ENCODE results near the gene CNGA1.
A peak's percentile ranks its signal among the peaks of the same experiment; 100 is the strongest.
"Not testable (repeated sequence)": the region's sequence is repeated elsewhere in the genome, so short reads cannot be mapped to it uniquely, and the experiment has no call there.

Gene CNGA1

DNA sequence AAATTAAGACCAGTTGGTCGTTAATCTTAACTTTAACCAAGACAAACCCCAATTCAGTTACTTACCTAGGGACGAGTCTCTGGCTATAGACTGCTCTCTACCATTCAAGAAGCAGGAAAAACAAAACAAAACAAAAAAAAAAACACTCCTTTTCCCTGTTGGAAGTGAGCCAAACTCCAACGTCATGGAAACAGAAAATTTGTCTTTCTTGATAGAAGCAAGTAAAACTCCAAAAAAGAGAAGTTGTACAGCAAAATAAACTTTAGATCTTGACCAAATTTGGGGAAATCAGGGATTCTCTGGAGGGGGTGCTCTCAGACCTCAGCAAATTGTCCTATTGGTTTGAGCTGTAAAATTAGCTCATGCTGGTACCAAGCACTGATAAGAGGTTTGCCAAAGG, 3.7 kb downstream of the CNGA1 start:
- peaks cover 13% of the 10 kb centered on the region; the same call in 1 of the 2 replicates for H3K4me1 ChIP-seq (ENCODE audit: control insufficient read depth, insufficient read depth, low read length)
- H3K27me3 ChIP-seq (ENCODE audit: control insufficient read depth, insufficient read depth, low read length): peaks cover 11% of the 10 kb centered on the region
- peaks cover 19% of the 10 kb centered on the region for H3K9me3 ChIP-seq (ENCODE audit: control insufficient read depth, insufficient read depth, low read depth, low read length)
- H3K27ac ChIP-seq (ENCODE audit: low read depth, low read length): peak overlapping the region; percentile 84
- H3K36me3 ChIP-seq (ENCODE audit: control insufficient read depth, insufficient read depth, low read length): peaks cover 6% of the 10 kb centered on the region; the same call in 1 of the 2 replicates
- no peak overlapping the region for H3K9ac ChIP-seq (ENCODE audit: low read length)
- no peak overlapping the region for H3K4me3 ChIP-seq (ENCODE audit: low read depth, low read length)

DNA sequence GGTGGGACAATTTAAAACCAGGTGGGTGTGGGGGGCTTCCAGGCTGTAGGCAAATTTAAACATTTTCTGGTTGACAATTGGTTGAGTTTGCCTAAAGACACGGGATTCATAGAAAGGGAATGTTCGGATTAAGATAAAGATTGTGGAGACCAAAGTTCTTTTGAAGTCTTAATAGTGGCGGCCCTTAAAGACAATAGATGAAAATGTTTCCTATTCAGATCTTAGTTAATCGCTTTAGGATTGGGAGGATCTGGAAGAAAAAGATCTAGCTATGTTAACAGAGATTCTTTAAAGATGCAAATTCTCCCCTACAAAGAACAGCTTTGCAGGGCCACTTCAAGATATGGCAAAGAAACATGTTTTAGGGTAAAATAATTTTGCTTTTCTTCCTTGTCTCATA, 4.8 kb downstream of the CNGA1 start:
- Histone ChIP-seq H3K9me3 (ENCODE audit: control insufficient read depth, insufficient read depth, low read depth, low read length) (peaks cover 27% of the 10 kb centered on the region), H3K4me3 (ENCODE audit: low read depth, low read length) (peak overlapping the region; percentile 5; the same call in 1 of the 2 replicates), H3K9ac (ENCODE audit: low read length) (no peak overlapping the region), H3K4me1 (ENCODE audit: control insufficient read depth, insufficient read depth, low read length) (peaks cover 10% of the 10 kb centered on the region; the same call in 1 of the 2 replicates), H3K27me3 (ENCODE audit: control insufficient read depth, insufficient read depth, low read length) (no peaks in the 10 kb centered on the region), H3K36me3 (ENCODE audit: control insufficient read depth, insufficient read depth, low read length) (peaks cover 6% of the 10 kb centered on the region; the same call in 1 of the 2 replicates), H3K27ac (ENCODE audit: low read depth, low read length) (peak overlapping the region; percentile 84)

DNA sequence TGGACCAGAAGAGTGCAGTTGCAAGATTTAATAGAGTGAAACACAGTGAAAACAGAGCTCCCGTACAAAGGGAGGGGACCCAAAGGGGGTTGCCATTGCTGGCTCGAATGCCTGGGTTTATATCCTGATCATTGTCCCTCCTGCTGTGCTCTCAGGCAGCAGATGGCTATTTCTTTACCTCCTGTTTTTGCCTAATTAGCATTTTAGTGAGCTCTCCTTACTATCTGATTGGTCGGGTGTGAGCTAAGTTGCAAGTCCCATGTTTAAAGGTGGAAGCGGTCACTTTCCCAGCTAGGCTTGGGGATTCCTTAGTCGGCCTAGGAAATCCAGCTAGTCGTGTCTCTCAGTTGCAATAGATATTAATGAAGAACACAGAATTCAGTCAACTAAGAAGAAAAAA, 5.6 kb downstream of the CNGA1 start:
- H3K36me3 ChIP-seq (ENCODE audit: control insufficient read depth, insufficient read depth, low read length); H3K27me3 ChIP-seq (ENCODE audit: control insufficient read depth, insufficient read depth, low read length); H3K27ac ChIP-seq (ENCODE audit: low read depth, low read length); H3K9ac ChIP-seq (ENCODE audit: low read length); H3K4me3 ChIP-seq (ENCODE audit: low read depth, low read length): not testable (repeated sequence)
- H3K9me3 ChIP-seq (ENCODE audit: control insufficient read depth, insufficient read depth, low read depth, low read length): peaks cover 35% of the 10 kb centered on the region
- peaks cover 10% of the 10 kb centered on the region; the same call in 1 of the 2 replicates for H3K4me1 ChIP-seq (ENCODE audit: control insufficient read depth, insufficient read depth, low read length)

DNA sequence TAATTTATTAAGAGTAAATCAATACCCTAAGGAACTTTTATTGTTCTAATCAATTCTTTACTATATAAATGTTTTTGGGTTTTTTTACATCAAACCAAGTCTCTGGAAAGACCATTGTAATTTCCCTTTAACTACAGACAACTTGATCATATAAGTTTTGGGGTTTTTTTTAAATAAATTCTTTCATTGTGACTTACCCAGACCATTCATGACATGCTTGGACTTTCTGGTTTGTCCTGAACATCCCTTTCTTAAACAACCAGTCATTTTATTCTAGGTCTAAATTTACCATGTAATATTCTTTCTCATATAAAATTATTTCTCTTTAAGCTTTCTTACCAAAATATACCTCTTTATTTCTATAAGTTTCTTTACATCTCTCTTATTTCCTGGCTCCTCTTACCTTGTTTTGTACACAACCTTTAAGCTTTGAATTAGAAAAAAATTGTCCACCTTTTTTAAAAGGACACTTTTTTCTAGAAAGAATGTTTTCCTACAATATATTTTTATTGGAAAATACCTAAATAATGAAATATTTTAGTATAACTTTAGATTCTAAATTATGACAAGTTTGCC, 8.4 kb downstream of the CNGA1 start:
- H3K4me1 ChIP-seq (ENCODE audit: control insufficient read depth, insufficient read depth, low read length): peaks cover 10% of the 10 kb centered on the region; the same call in 1 of the 2 replicates
- no peak overlapping the region for H3K27ac ChIP-seq (ENCODE audit: low read depth, low read length)
- peaks cover 44% of the 10 kb centered on the region for H3K9me3 ChIP-seq (ENCODE audit: control insufficient read depth, insufficient read depth, low read depth, low read length)
- no peaks in the 10 kb centered on the region for H3K27me3 ChIP-seq (ENCODE audit: control insufficient read depth, insufficient read depth, low read length)
- peaks cover 6% of the 10 kb centered on the region; the same call in 1 of the 2 replicates for H3K36me3 ChIP-seq (ENCODE audit: control insufficient read depth, insufficient read depth, low read length)
- H3K4me3 ChIP-seq (ENCODE audit: low read depth, low read length): no peak overlapping the region
- no peak overlapping the region for H3K9ac ChIP-seq (ENCODE audit: low read length)

DNA sequence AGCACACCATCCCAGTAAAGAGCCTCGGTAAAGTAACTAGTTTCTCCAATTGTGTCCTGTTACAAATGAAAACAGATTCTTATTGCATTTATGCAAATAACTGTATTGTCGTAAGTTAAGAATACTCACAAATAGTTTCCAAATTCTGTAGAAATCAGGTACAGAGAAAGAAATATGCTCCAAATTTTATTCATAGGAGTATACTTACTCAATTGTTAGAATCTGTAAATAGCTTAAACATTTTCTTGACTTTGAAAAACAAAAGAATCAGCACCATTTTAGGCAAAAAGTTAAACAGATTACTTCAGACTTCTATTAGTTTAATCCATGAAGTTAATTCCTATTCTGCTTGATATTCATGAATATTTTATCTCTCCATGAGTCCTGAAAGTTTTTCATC, 10.7 kb downstream of the CNGA1 start:
- no peak overlapping the region for H3K9ac ChIP-seq (ENCODE audit: low read length)
- H3K4me3 ChIP-seq (ENCODE audit: low read depth, low read length): no peak overlapping the region
- H3K9me3 ChIP-seq (ENCODE audit: control insufficient read depth, insufficient read depth, low read depth, low read length): peaks cover 44% of the 10 kb centered on the region
- H3K4me1 ChIP-seq (ENCODE audit: control insufficient read depth, insufficient read depth, low read length): no peaks in the 10 kb centered on the region
- H3K27ac ChIP-seq (ENCODE audit: low read depth, low read length): no peak overlapping the region
- no peaks in the 10 kb centered on the region for H3K27me3 ChIP-seq (ENCODE audit: control insufficient read depth, insufficient read depth, low read length)
- peaks cover 6% of the 10 kb centered on the region; the same call in 1 of the 2 replicates for H3K36me3 ChIP-seq (ENCODE audit: control insufficient read depth, insufficient read depth, low read length)

DNA sequence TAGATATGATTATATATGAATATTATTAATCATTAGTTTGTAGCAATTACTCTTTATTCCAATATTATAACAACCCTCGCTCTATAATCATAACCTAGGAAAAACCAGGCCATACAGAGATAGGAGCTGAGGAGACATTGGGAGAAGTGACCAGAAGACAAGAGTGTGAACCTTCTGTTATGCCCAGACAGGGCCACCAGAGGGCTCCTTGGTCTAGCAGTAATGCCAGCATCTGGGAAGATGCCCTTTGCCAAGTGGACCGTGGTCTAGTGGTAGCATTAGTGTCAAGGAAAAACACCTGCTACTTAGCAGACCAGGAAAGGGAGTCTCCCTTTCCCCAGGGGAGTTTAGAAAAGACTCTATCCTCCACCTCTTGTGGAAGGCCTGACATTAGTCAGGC, 12.9 kb downstream of the CNGA1 start:
- not testable (repeated sequence) for H3K4me1 ChIP-seq (ENCODE audit: control insufficient read depth, insufficient read depth, low read length); H3K27me3 ChIP-seq (ENCODE audit: control insufficient read depth, insufficient read depth, low read length); H3K9ac ChIP-seq (ENCODE audit: low read length); H3K4me3 ChIP-seq (ENCODE audit: low read depth, low read length); H3K27ac ChIP-seq (ENCODE audit: low read depth, low read length); H3K36me3 ChIP-seq (ENCODE audit: control insufficient read depth, insufficient read depth, low read length)
- H3K9me3 ChIP-seq (ENCODE audit: control insufficient read depth, insufficient read depth, low read depth, low read length): peaks cover 27% of the 10 kb centered on the region

DNA sequence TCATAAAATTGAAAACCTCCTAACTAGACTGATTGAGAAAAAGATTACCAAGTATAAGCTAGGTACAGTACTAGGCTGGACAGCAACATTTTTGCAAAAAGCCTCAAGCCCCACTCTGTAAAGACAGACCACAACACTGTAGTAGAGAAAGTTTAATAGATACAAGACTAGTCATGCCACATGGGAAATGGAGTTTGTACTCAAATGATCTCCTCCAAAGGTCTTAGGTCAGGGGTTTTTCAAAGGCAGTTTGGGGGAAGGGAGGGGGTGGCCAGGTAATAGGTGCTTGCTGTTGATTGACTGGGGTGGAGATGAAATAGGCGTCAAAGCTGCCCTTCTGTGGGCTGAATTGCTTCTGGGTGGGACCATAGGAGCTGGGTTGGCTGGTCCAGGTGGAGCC, 14.2 kb downstream of the CNGA1 start:
- Histone ChIP-seq H3K9ac (ENCODE audit: low read length) (no peak overlapping the region), H3K27me3 (ENCODE audit: control insufficient read depth, insufficient read depth, low read length) (no peaks in the 10 kb centered on the region), H3K4me3 (ENCODE audit: low read depth, low read length) (no peak overlapping the region), H3K4me1 (ENCODE audit: control insufficient read depth, insufficient read depth, low read length) (no peaks in the 10 kb centered on the region), H3K36me3 (ENCODE audit: control insufficient read depth, insufficient read depth, low read length) (no peaks in the 10 kb centered on the region), H3K27ac (ENCODE audit: low read depth, low read length) (no peak overlapping the region), H3K9me3 (ENCODE audit: control insufficient read depth, insufficient read depth, low read depth, low read length) (peaks cover 29% of the 10 kb centered on the region)

DNA sequence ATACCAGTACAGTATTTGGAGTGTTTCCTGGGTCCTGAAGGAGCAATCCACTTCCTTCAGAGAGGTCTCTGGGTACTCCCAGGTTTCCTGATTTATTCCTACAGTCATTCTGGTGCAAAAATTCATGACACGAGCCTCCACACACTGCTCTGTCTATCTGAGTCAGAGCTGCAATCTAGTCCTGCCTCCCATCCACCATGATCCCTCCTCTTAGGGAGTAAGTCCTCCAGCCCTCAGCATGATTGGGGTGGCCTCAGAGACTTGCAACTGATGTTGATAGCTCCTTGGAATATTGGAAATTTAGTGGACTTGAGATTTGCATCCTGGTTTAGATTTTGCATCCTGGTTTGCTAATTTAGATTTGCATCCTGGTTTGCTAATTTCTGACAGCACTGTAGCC, 20.5 kb downstream of the CNGA1 start:
- Histone ChIP-seq H3K9me3 (ENCODE audit: control insufficient read depth, insufficient read depth, low read depth, low read length) (peaks cover 19% of the 10 kb centered on the region), H3K36me3 (ENCODE audit: control insufficient read depth, insufficient read depth, low read length) (no peaks in the 10 kb centered on the region), H3K27ac (ENCODE audit: low read depth, low read length) (no peak overlapping the region), H3K9ac (ENCODE audit: low read length) (no peak overlapping the region), H3K4me1 (ENCODE audit: control insufficient read depth, insufficient read depth, low read length) (no peaks in the 10 kb centered on the region), H3K27me3 (ENCODE audit: control insufficient read depth, insufficient read depth, low read length) (no peaks in the 10 kb centered on the region), H3K4me3 (ENCODE audit: low read depth, low read length) (no peak overlapping the region)

DNA sequence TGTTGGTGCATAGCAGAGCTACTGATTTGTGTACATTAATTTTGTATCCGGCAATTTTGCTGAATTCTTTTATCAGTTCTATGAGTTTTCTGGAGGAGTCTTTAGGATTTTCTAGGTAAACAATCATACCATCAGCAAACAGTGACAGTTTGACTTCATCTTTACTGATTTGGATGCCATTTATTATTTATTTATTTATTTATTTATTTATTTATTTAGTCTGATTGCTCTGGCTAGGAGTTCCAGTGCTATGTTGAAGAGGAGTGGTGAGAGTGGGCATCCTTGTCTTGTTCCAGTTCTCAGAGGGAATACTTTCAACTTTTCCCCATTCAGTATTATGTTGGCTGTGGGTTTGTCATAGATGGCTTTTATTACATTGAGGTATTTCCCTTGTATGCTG, 24.0 kb downstream of the CNGA1 start:
- H3K4me1 ChIP-seq (ENCODE audit: control insufficient read depth, insufficient read depth, low read length); H3K27me3 ChIP-seq (ENCODE audit: control insufficient read depth, insufficient read depth, low read length); H3K36me3 ChIP-seq (ENCODE audit: control insufficient read depth, insufficient read depth, low read length); H3K9ac ChIP-seq (ENCODE audit: low read length); H3K4me3 ChIP-seq (ENCODE audit: low read depth, low read length); H3K27ac ChIP-seq (ENCODE audit: low read depth, low read length): not testable (repeated sequence)
- H3K9me3 ChIP-seq (ENCODE audit: control insufficient read depth, insufficient read depth, low read depth, low read length): peaks cover 33% of the 10 kb centered on the region

DNA sequence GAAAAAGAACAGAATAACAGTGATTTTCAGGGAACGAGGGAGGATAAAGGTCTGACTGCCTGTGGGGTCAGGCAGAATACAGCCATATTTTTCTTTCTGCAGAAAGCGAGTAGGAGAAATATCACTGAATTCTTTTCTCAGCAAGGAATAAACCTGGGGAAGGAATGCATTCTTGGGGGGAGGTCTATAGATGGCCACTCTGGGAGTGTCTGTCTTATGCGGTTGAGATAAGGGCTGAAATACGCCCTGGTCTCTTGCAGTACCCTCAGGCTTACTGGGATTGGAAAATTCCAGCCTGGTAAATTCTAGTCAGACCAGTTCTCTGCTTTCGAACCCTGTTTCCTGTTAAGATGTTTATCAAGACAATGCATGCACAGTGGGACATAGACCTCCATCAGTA, 26.3 kb downstream of the CNGA1 start:
- Histone ChIP-seq H3K27ac (ENCODE audit: low read depth, low read length) (no peak overlapping the region), H3K9me3 (ENCODE audit: control insufficient read depth, insufficient read depth, low read depth, low read length) (peaks cover 28% of the 10 kb centered on the region), H3K4me1 (ENCODE audit: control insufficient read depth, insufficient read depth, low read length) (no peaks in the 10 kb centered on the region), H3K36me3 (ENCODE audit: control insufficient read depth, insufficient read depth, low read length) (no peaks in the 10 kb centered on the region), H3K27me3 (ENCODE audit: control insufficient read depth, insufficient read depth, low read length) (no peaks in the 10 kb centered on the region), H3K9ac (ENCODE audit: low read length) (no peak overlapping the region), H3K4me3 (ENCODE audit: low read depth, low read length) (no peak overlapping the region)

DNA sequence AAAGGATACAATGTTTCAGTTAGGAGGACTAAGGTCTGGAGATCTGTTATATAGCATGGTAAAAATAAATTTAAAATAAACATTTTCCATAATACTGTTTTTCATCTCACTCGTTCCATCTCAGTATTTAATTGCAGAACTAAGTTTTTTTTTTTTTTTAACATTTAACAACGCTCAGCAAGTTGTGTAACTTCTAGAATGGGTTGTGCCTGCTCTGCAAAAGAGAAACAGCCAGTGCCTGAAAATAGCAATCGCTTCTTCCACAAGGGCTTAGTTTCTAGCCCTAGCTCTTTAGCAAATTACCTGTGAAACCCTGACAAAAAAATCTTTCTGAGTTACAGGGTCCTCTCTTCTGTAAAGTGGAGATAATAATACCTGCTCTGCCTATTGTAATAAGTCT, 41.9 kb downstream of the CNGA1 start:
- no peaks in the 10 kb centered on the region for H3K9me3 ChIP-seq (ENCODE audit: control insufficient read depth, insufficient read depth, low read depth, low read length)
- no peaks in the 10 kb centered on the region for H3K27me3 ChIP-seq (ENCODE audit: control insufficient read depth, insufficient read depth, low read length)

DNA sequence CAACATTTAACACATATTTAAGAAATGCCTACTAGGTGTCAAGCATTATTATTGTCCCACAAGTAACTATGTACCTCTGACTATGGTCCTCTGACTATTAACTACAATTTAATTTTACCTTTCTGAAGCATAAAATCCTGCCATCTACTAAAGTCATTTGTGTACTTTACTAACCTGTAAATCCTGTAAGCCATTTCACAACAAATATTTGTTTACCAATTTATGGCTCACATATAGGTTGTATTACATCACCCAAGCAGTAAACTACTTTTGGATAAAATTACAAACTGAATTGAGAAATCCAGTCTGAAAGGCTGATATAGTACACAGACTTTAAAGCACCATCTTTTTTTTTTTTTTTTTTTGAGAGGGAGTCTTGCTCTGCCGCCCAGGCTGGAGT, 43.8 kb downstream of the CNGA1 start:
- H3K4me1 ChIP-seq (ENCODE audit: control insufficient read depth, insufficient read depth, low read length): no peaks in the 10 kb centered on the region
- H3K27ac ChIP-seq (ENCODE audit: low read depth, low read length): no peak overlapping the region
- no peak overlapping the region for H3K4me3 ChIP-seq (ENCODE audit: low read depth, low read length)
- H3K9ac ChIP-seq (ENCODE audit: low read length): no peak overlapping the region
- H3K9me3 ChIP-seq (ENCODE audit: control insufficient read depth, insufficient read depth, low read depth, low read length): no peaks in the 10 kb centered on the region
- H3K27me3 ChIP-seq (ENCODE audit: control insufficient read depth, insufficient read depth, low read length): no peaks in the 10 kb centered on the region
- H3K36me3 ChIP-seq (ENCODE audit: control insufficient read depth, insufficient read depth, low read length): no peaks in the 10 kb centered on the region

More for the DNA sequence above, 41.9 kb downstream of the CNGA1 start:
- Histone ChIP-seq H3K4me1 (ENCODE audit: control insufficient read depth, insufficient read depth, low read length) (no peaks in the 10 kb centered on the region), H3K27ac (ENCODE audit: low read depth, low read length) (no peak overlapping the region), H3K4me3 (ENCODE audit: low read depth, low read length) (no peak overlapping the region), H3K36me3 (ENCODE audit: control insufficient read depth, insufficient read depth, low read length) (no peaks in the 10 kb centered on the region), H3K9ac (ENCODE audit: low read length) (no peak overlapping the region)
